Measurements from ENCODE around the gene LYPD8.

LYPD8 gene

DNA sequence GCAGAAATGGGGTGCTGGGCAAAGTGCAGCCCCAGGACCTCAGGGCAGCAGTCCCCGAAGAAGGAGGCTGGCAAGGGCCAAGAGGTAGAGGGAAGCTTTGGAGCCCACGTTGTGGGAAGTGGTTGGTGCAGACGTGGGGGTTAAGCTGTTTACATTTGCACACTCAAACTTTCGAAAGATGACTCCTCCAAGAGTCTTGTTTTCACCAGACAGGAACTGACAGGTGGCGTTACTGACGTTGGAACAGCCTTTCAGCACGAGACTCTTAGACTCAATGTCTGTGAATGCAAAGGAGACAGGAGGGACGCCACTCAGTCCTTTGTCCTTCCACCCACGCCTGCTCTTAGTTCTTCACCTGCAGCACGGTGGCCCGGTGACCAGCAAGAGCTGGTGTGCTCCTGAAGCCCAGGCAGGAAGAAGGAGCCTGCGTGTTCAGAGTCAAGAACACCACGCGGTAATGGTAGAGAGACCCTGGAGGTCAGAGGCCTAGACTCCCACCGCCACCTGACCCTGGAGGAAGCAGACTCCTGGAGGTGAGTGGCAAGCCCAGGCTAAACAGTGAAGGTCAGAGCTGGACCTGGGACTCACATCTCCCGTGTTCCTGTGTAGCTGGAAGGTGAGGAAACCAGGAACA, 15.9 kb downstream of the LYPD8 start:
- DNase-seq (ENCODE audit: low read depth), result no peak
- TF ChIP-seq, protein P1, sequence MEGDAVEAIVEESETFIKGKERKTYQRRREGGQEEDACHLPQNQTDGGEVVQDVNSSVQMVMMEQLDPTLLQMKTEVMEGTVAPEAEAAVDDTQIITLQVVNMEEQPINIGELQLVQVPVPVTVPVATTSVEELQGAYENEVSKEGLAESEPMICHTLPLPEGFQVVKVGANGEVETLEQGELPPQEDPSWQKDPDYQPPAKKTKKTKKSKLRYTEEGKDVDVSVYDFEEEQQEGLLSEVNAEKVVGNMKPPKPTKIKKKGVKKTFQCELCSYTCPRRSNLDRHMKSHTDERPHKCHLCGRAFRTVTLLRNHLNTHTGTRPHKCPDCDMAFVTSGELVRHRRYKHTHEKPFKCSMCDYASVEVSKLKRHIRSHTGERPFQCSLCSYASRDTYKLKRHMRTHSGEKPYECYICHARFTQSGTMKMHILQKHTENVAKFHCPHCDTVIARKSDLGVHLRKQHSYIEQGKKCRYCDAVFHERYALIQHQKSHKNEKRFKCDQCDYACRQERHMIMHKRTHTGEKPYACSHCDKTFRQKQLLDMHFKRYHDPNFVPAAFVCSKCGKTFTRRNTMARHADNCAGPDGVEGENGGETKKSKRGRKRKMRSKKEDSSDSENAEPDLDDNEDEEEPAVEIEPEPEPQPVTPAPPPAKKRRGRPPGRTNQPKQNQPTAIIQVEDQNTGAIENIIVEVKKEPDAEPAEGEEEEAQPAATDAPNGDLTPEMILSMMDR (IDR thresholded peaks at IDR 0.05; ENCODE audit: insufficient read depth, low read depth, low read length, missing control alignments), result no peak
- no peak overlapping the region for H3K4me3 ChIP-seq (ENCODE audit: low read length)

DNA sequence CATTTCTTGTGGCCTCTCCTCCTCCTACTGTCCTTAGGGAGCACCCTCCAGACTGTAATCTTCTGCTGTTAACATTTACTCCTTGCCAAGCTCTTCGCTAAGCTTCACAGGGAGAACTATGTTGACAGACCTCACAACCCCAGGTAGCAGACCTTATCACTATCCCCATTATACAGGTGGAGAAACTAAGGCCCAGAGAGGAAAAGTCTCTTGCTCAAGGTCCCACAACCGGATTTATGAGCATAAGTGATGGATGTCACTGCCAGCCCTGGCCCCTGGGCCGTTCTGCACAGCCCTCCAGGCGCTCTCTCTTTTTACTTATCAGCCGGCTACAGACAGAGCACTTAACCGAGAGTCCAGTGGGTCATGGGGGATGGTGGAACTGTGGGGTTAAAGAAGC, 18.1 kb downstream of the LYPD8 start:
- H3K4me3 ChIP-seq (ENCODE audit: low read length), result no peak overlapping the region
- no peak for DNase-seq (ENCODE audit: low read depth)
- TF ChIP-seq, protein P1 (IDR thresholded peaks at IDR 0.05; ENCODE audit: insufficient read depth, low read depth, low read length, missing control alignments), result no peak

DNA sequence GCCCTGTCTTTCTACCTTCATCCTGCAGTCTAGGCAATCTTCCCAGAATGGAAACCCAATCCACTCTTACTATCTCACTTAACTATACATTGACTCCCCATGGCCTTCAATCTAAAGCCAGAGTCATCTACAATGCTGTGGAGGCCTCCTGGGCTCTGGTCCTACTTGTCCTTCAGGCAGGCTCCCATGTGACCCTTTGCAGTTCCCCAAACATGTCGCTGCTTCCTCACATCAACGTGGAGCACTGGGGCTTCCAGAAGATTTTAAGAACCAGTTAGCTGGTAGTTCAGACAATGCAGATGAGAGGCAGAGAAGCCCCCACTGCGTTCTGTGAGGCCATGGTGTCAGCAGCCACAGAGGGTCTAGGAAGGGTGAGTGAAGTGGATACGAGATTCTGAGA, 18.6 kb downstream of the LYPD8 start:
- TF ChIP-seq, protein P1 (IDR thresholded peaks at IDR 0.05; ENCODE audit: insufficient read depth, low read depth, low read length, missing control alignments), result no peak
- no peak for DNase-seq (ENCODE audit: low read depth)
- H3K4me3 ChIP-seq (ENCODE audit: low read length), result no peak overlapping the region

DNA sequence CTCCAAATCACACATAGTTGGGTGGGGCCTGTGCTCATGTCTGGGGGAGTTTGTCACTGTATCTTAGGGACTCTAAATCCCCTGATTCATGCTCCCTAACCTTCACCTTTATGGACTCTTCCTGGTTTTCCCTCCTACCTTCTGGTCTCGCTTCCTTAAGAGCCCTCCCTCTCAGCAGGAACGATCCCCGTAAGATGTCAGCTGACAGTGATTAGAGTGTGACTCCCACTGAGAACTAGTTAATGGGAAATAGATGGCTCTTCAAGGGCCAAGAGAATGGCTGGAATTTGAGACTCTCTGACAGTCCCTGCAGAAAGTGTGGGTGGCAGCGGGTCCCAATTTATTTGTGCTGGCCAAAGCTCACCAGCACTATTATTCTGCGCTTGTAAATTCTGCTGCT, 22.0 kb downstream of the LYPD8 start:
- TF ChIP-seq, protein P1 (IDR thresholded peaks at IDR 0.05; ENCODE audit: insufficient read depth, low read depth, low read length, missing control alignments), result no peak
- no peak overlapping the region for H3K4me3 ChIP-seq (ENCODE audit: low read length)
- no peak for DNase-seq (ENCODE audit: low read depth)

DNA sequence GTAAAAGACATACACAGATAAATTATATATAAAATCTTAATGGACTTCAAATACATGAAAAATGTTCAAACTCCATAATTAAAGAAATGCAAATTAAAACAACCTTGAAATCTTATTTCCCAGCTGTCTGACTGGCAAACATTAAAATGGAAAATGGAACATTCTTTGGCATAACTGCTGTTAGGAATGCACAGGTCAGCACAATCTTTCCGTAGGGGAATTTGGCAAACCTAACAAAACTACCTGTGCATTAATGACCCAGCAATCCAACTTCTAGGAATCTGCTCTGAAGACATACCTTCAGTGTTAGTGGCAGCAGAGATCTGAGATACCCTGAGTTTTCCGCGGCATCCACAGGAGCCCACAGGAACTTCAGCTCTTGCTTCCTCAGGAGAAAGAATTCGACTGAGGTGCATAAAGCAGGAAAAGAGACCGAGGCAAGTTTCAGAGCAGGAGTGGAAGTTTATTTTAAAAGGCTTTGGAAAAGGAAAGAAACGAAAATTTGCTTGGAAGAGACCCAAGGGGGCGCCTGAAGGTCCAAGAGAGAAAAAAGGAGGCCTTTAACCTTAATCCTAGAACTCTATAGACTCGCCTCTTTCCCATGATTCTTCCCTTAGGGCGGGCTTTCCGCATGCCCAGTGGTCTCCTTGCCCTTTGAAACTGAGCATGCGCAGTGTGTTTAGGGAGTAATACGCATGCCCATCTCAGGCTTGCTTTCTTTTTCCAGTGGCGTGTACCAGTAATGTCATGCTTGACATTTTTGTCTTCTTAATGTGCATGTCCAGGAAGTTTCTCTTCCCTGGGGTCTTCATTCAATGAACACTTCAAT, 24.8 kb downstream of the LYPD8 start:
- TF ChIP-seq, protein P1 (IDR thresholded peaks at IDR 0.05; ENCODE audit: insufficient read depth, low read depth, low read length, missing control alignments), result no peak
- DNase-seq (ENCODE audit: low read depth), result no peak
- H3K4me3 ChIP-seq (ENCODE audit: low read length), result no peak overlapping the region

DNA sequence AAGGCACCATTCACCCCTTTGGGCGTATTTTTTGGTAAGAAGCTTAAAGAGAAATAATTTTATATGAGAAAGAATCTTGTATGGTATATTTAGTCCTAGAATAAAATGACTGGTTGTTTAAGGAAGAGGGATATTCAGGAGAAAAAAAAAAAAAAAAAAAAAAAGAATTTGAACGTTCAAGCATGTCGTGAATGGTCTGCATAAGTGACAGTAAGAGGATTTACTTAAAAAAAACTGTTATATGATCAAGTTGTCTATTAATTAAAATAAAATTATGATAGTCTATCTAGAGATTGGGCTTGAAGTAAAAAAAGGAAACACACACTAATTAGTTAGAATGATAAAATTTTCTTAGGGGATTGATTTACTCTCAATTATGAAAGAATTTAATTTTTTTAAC, 41.3 kb downstream of the LYPD8 start:
- no peak for DNase-seq (ENCODE audit: low read depth)
- H3K4me3 ChIP-seq (ENCODE audit: low read length), result no peak overlapping the region
- TF ChIP-seq, protein P1 (IDR thresholded peaks at IDR 0.05; ENCODE audit: insufficient read depth, low read depth, low read length, missing control alignments), result no peak

All from epithelial cell of esophagus (primary cell).